Measurements from ENCODE around the gene EOMES.

Gene EOMES

DNA sequence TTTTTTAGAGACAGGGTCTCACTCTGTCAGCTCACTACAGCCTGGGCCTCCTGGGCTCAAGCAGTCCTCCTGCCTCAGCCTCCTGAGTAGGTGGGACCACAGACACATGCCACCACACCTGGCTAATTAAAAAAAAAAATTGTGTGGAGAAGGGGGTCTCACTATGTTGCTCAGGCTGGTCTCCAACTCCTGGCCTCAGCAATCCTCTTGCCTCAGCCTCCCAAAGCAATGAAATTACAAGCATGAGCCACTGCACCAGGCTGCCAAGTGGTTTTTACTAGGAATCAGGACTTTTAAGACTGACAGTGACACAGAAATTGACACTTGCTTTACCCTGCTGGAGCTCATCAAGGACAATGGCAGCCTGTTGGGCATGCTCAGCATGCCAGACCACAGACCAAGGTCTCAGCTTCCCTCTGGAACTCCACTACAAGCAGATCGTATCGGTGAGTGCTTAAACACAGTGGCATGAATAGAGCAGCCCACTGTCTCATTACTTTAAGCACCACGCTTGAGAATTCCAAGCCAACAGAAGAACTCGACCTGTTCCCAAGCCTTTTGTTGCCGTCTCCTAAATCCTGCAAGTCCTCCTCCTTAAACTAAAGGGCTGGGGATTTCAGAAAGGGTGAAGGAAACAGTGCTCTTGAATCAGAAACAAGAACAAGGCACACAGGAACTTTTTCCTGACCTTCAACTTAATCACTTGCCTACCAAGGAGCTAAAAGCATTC is 41.4 kb downstream of the EOMES start:
- H3K36me3 ChIP-seq (replicated peaks; ENCODE audit: low read depth, low read length) = no peaks in the 10 kb centered on the region
- H4K20me1 ChIP-seq (ENCODE audit: insufficient read depth, low read length) = no peaks in the 10 kb centered on the region
- no peak for TF ChIP-seq EZH2phosphoT487 (IDR thresholded peaks at IDR 0.05; ENCODE audit: low read depth)
- TF ChIP-seq, protein P1, sequence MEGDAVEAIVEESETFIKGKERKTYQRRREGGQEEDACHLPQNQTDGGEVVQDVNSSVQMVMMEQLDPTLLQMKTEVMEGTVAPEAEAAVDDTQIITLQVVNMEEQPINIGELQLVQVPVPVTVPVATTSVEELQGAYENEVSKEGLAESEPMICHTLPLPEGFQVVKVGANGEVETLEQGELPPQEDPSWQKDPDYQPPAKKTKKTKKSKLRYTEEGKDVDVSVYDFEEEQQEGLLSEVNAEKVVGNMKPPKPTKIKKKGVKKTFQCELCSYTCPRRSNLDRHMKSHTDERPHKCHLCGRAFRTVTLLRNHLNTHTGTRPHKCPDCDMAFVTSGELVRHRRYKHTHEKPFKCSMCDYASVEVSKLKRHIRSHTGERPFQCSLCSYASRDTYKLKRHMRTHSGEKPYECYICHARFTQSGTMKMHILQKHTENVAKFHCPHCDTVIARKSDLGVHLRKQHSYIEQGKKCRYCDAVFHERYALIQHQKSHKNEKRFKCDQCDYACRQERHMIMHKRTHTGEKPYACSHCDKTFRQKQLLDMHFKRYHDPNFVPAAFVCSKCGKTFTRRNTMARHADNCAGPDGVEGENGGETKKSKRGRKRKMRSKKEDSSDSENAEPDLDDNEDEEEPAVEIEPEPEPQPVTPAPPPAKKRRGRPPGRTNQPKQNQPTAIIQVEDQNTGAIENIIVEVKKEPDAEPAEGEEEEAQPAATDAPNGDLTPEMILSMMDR (IDR thresholded peaks at IDR 0.05; ENCODE audit: low read depth, low read length) = no peak
- peak overlapping the region; percentile 99 for H2AFZ ChIP-seq (ENCODE audit: low read depth, low read length)
- peak overlapping the region; percentile 66 for H3K9ac ChIP-seq (ENCODE audit: low read length)
- H3K4me3 ChIP-seq (ENCODE audit: low read length) = peak overlapping the region; percentile 83
- H3K4me1 ChIP-seq (ENCODE audit: low read length) = peaks cover 17% of the 10 kb centered on the region
- no peaks in the 10 kb centered on the region for H3K9me3 ChIP-seq (ENCODE audit: insufficient read depth, low read length)
- H3K27ac ChIP-seq (ENCODE audit: low read length) = peak overlapping the region; percentile 39
- H3K79me2 ChIP-seq (ENCODE audit: low read length) = no peaks in the 10 kb centered on the region
- peak overlapping the region; percentile 87 for H3K4me2 ChIP-seq (ENCODE audit: low read length)
- no peaks in the 10 kb centered on the region for H3K27me3 ChIP-seq (ENCODE audit: low read depth, low read length)

DNA sequence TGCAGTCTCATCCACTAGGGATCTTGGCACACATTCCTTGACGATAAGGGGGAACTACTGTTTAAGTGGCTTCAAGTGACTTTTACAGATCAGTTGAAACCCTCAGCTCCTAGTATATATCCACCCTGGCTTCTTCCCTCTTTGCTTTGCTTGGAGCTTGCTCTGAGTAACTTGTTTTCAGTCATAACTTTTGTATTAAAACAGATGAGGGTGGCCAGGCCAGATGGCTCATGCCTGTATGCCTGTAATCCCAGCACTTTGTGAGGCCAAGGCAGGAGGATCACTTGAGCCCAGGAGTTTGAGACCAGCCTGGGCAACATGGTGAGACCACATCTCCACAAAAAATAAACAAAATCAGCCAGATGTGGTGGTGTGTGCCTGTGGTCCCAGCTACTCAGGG is 42.4 kb downstream of the EOMES start:
- TF ChIP-seq EZH2phosphoT487 (IDR thresholded peaks at IDR 0.05; ENCODE audit: low read depth) = no peak
- TF ChIP-seq, protein P1 (IDR thresholded peaks at IDR 0.05; ENCODE audit: low read depth, low read length) = no peak
- Histone ChIP-seq H3K4me2 (ENCODE audit: low read length) (no peak overlapping the region), H3K4me3 (ENCODE audit: low read length) (no peak overlapping the region), H2AFZ (ENCODE audit: low read depth, low read length) (no peak overlapping the region), H4K20me1 (ENCODE audit: insufficient read depth, low read length) (no peaks in the 10 kb centered on the region), H3K4me1 (ENCODE audit: low read length) (peaks cover 19% of the 10 kb centered on the region), H3K36me3 (replicated peaks; ENCODE audit: low read depth, low read length) (no peaks in the 10 kb centered on the region), H3K27me3 (ENCODE audit: low read depth, low read length) (no peaks in the 10 kb centered on the region), H3K9ac (ENCODE audit: low read length) (no peak overlapping the region), H3K79me2 (ENCODE audit: low read length) (no peaks in the 10 kb centered on the region), H3K27ac (ENCODE audit: low read length) (no peak overlapping the region), H3K9me3 (ENCODE audit: insufficient read depth, low read length) (no peaks in the 10 kb centered on the region)

DNA sequence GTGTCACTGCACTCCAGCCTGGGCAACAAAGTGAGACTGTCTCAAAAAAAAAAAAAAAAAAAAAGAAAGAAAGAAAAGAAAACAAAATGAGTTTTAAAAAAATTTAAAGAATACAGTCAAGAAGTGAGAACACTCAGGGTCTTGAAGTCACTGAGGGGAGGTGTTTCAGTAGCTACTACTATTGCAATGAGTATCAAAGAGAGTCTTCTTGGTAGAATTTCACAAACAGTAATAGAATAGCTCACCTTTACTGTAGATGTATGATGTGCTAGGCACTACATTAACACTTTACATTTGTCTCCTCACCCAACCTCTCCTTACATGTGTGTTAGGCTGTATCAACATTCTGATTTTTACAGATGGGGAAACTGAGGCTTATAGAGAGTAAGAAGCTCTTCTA is 43.9 kb downstream of the EOMES start:
- H4K20me1 ChIP-seq (ENCODE audit: insufficient read depth, low read length) = no peaks in the 10 kb centered on the region
- H3K4me3 ChIP-seq (ENCODE audit: low read length) = no peak overlapping the region
- no peaks in the 10 kb centered on the region for H3K36me3 ChIP-seq (replicated peaks; ENCODE audit: low read depth, low read length)
- no peaks in the 10 kb centered on the region for H3K9me3 ChIP-seq (ENCODE audit: insufficient read depth, low read length)
- no peaks in the 10 kb centered on the region for H3K79me2 ChIP-seq (ENCODE audit: low read length)
- H3K4me2 ChIP-seq (ENCODE audit: low read length) = no peak overlapping the region
- peaks cover 26% of the 10 kb centered on the region for H3K4me1 ChIP-seq (ENCODE audit: low read length)
- H2AFZ ChIP-seq (ENCODE audit: low read depth, low read length) = no peak overlapping the region
- no peak overlapping the region for H3K9ac ChIP-seq (ENCODE audit: low read length)
- no peak for TF ChIP-seq EZH2phosphoT487 (IDR thresholded peaks at IDR 0.05; ENCODE audit: low read depth)
- TF ChIP-seq, protein P1 (IDR thresholded peaks at IDR 0.05; ENCODE audit: low read depth, low read length) = no peak
- no peaks in the 10 kb centered on the region for H3K27me3 ChIP-seq (ENCODE audit: low read depth, low read length)
- H3K27ac ChIP-seq (ENCODE audit: low read length) = no peak overlapping the region

DNA sequence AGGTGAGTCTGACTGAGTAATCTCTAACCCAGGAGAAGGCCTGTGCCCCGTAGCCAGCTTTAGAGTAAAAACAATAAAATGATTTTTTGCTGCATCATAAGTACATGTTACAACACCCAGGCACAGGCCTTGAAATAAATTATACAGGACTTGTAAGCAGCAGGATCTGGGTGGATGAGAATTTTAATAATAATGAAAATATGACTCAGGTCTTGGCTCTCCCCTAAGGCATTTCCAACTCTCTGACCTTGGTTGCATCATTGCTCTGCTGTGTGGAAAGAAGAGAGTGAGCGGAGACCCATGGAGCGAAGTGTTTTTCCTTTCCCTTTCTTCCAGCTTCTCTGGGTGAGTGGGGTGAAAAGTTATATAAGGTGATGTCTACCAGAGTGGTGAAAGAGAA is 44.6 kb downstream of the EOMES start:
- Histone ChIP-seq H3K9ac (ENCODE audit: low read length) (no peak overlapping the region), H3K4me1 (ENCODE audit: low read length) (peaks cover 29% of the 10 kb centered on the region), H3K27me3 (ENCODE audit: low read depth, low read length) (no peaks in the 10 kb centered on the region), H3K4me3 (ENCODE audit: low read length) (no peak overlapping the region), H3K36me3 (replicated peaks; ENCODE audit: low read depth, low read length) (no peaks in the 10 kb centered on the region), H3K27ac (ENCODE audit: low read length) (no peak overlapping the region), H3K79me2 (ENCODE audit: low read length) (no peaks in the 10 kb centered on the region), H4K20me1 (ENCODE audit: insufficient read depth, low read length) (no peaks in the 10 kb centered on the region), H2AFZ (ENCODE audit: low read depth, low read length) (no peak overlapping the region), H3K9me3 (ENCODE audit: insufficient read depth, low read length) (no peaks in the 10 kb centered on the region), H3K4me2 (ENCODE audit: low read length) (no peak overlapping the region)
- TF ChIP-seq, protein P1 (IDR thresholded peaks at IDR 0.05; ENCODE audit: low read depth, low read length) = no peak
- TF ChIP-seq EZH2phosphoT487 (IDR thresholded peaks at IDR 0.05; ENCODE audit: low read depth) = no peak

Measured in OCI-LY3 (cell line).